22Rv1 (cell line): ENCODE results near the gene TMEM165.

Source experiments
- CTCF ChIP-seq: fragments of 450-650 bp; IDR thresholded peaks from 2 replicates; pipeline ENCODE4 v1.5.1; 2017; ENCODE audit warnings: mild to moderate bottlenecking
- ZFX ChIP-seq: fragments of 450-650 bp; IDR thresholded peaks from 2 replicates; pipeline ENCODE4 v1.6.1; 2017; ENCODE audit warnings: antibody characterized with exemption, borderline replicate concordance

- TF ChIP-seq CTCF = no peak
- no peak for TF ChIP-seq ZFX
Measured at GRCh38 chr4:55347610-55348228, 48.0 kb upstream of the TMEM165 start.
